Stimulated activated CD4-positive, alpha-beta T cell treated with anti-CD3 and anti-CD28 coated beads, Interleukin-4, amount 100 ng/mL, for 1 hour (primary cell): ENCODE measurements around the gene KDM8.

Experiments used
- DNase-seq: peaks from one replicate; pipeline ENCODE4 v3.0.0-alpha.2; 2020

The KDM8 gene

DNA sequence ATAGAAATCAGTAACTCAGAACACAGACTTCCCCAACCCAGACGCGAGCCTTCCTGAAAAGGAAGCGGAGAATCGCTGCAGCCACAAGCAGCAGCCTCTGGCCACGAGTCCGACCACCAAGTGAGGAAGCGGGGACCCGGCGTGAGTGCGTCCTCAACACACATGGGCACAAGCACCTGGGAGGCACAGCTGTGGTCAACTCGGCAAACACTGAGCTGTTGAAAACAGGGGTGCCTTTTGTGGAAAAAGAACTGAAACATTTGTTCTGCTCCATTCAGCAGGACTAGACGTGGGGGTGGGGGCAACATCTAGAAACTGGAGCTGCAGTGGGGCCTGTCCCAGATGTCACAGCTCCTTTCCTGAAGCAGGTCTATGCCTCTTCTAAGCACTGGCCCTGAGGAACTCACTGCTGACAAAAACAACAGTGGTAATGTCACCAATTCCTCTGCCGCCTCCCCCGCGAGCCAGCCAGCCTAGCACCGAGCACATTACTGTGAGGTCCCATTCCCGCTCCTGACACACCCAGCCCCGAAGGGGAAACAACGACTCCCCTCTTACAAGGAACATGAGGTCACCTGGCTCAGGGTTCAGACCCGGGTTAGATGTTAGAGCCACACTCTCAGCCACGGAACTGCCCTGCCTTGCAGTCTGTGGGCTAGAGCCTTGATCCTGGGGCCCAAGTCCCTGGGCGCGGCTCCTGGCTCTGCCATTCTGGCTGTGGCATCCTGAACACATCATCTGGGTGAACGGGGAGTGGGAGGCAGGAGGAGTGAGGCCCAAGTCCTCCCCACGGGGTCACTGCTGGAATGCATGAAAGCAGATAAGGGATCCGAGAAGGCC is 29.0 kb downstream of the KDM8 start:
- peak; percentile 52 for DNase-seq

DNA sequence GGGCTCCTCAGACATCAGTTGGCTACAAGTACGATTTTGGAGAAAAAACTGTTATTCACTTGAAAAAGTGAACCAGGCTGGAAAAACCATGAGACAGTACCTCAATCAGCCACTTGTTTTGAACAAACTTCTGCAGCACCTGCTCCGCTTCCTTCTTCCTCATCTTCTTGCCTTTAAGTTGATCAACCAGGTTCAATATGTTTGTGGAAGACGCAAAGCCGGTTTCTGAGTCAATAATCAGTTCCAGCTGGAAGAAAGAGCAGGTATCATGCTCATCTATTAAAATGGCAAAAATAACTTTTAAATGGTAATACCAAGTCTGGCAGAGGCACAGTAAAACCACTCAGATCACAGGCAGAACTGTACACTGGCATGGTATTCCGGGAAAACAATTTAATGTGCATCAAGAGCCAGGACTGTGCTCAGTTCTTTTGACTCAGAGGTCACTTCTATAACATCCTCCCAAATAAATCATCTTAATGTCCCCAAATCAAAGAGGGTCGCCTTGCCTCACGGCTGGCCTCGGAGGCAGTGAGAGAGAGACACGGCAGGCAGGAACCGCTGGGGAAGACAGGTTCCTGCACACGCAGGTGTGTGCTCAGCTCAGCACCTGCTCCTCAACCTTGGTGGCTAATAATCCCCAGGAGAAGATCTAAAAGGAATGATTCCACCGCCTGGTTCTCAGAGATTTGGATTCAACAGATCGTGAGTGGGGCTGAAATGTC is 29.7 kb downstream of the KDM8 start:
- DNase-seq: no peak

DNA sequence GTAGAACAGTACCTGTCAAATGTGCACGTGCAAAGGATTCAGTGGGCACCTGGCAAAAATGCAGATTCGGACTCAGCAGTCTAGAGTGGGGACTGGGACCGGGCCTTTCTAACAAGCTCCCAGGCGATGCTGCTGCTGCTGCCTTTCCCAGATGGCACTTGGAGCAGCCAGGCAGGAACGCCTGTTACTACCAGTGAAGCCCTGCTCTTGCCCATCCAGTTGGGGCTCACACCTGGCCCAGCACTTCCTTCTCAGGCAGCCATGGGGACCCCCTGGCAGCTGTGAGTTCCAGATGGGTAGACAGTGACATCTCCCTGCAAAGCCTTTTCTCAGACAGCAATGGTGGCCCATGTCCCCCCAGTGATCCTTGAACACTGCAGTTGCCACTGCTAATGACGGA is 30.4 kb downstream of the KDM8 start:
- no peak for DNase-seq

DNA sequence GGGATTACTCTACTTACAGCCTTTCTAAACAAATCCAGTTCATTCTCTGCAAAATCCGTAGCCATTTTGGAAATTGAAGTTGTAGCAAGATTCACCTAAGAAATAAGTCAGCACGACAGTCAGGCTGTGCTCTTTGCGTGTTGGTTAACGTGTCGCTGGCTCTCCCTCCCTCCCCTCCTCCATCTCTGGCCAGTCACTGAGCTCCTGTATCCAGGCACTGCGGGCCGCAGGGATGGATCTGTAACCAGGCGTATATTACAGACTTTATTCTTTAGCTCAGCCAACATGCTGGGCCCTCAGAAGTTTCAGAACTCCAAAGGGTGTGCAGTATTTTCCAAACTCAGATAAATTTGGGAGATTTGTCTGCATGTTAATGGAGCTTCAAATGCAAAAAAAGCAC is 30.8 kb downstream of the KDM8 start:
- DNase-seq: no peak

DNA sequence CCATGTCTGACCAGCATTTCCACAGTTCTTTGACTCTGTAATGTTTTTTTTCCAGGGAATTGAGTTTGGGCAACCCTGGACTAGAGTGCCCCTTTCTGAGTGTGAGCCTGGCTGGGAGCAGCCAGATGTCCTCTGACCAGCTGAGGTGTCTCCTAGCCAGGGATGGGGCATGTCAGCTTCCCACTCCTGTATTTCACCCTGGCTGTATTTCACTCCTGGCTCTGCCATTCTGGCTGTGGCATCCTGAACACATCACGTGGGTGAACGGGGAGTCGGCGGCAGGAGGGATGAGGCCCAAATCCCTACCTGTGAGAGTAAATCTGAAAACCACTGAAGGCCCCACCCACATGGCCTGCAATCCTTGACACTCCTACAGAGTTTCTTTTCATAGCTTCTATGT is 31.3 kb downstream of the KDM8 start:
- DNase-seq: no peak

DNA sequence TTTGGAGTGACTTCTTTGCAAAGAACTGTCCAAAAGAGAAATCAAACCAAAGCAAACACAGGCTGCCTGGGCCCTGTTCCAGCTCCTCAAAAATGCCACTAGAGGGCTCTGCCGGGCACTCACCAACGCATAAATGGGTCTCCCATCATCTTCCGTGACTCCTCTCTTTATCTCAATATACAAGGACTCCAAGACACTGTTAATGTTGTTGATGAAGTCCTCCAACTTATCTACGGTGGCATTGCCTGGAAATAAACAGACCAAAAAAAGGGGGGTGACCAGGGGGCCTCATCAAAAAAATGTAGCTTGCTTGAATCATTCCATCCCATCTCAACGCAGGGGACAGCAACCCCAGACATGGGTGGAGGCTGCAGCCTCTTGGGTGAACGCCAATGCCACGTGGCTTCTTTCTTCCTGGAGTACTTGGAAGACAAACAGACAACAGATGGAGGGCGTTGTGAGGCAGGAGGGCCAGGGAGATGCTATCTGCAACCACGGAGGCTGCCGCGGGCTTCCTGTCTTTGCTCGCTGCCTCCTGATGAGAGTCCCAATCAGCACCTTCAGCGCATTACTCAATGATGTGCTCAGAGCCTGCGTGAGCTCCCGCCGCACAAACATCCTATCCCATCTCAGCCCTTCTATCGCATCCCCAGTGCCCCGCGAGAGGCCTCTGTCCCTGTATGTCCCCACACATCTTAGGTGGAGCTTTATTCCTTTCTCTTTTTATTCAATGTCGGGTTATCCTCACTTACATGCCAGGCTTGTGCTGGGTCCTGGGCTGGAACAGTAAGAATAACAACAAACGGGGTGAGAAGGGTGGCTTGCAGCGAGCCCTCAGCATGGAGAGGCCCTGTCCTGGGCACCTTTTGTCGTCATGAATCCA is 32.0 kb downstream of the KDM8 start:
- DNase-seq: peak; percentile 68

DNA sequence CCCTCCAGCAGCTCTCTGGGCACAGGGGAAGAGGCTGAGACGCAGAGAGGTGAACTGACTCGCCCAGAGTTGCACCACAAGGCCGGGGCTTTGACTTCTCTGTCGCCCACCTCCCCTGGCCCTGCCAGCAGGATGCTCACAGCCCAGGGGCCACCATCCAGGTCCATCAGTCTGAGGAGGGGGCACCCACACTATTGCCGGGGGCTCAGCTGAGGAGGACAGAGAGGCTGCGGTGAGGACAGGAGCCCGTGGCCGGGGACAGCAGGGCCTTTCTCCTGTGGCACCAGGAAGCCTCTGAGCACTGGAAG is 32.6 kb downstream of the KDM8 start:
- no peak for DNase-seq

DNA sequence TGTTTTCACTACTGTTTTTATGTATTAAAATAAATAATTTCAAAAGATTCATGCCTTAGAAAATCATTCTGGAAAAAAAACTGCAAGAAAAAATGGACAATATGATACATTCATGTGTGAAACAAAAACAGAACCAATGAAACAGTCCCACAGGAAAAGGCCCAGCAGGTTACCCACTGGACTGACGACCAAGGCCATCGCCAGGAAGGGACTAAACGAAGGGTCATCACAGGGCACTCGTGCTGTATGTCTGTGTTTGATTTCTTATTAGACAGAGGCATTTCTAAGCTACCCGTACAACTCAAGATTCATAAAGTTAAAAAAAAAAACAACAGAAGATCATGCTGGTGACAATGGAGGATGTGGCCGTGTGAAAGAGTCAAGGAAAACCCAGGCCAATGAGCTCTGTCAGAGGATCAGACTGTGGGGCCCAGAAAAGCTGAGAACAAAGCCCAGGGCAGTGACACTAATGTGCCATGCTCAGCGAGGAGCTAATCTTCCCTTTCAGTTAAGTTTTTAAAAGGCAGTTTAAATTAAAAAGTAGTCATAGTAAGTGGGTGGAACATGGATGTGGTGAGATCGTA is 33.4 kb downstream of the KDM8 start:
- no peak for DNase-seq

DNA sequence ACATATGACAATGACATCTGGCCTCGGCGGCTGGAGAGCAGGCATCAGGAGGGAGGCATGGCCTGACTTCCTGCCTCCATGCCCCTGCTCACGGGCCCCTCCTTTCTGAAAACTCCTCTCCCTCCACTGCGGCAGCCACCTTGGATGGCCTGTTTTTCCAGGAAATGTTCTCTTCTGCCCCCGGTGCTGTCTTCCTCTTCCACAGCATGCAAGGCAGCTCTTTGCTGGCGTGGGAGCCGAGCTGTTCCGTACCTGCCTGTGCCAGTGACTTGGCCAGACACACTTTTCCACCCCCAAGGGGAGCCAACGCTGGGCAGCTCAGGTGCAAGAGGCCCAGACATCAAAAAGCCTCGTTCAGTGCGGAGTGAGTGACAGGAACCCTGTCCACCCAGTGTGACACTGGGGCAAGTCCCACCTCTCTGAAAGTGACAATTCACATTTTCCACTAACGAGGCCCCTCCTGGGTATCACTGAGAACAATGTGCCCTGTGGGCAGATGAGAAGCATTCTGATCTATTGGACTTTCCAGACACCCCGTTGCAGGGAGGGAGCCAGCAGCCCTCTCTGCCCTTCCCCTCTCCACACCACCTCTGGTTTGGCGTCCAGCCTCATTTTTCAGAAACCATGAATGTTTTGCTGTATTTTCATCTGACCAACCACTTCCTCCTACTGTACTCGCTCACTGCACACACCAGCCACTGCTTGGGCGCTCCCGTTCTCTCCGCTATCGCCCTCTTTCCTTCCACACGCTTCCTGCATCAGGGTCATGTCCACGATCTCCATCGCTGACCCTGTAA is 34.1 kb downstream of the KDM8 start:
- peak; percentile 76 for DNase-seq

DNA sequence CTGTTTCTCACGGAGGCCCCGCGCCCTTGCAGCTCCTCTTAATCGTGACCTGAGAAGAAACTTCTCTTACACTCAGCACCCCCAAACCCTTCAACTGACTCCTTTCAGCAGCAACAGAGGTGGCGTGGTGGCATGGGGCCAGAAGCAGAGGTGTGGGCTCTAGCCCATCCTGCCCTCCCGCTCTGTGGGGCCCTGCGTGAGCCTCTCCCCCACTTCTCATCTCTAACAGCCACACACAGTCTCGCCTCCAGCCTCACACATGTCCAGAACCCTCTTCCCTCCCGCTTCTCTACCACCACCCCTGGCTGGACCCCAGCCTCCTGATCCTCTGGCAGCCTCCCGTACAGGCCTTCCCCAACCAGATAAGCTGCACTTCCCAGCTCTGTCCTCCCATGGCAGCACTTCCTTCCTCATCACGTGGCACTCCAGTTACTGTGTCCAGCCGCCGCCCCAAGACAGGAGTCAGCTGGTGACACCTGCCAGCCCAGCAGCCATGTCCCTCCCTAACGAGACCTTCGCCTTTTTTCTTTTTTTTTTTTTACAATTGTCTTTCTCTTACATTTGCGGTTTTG is 34.8 kb downstream of the KDM8 start:
- DNase-seq: peak; percentile 57

DNA sequence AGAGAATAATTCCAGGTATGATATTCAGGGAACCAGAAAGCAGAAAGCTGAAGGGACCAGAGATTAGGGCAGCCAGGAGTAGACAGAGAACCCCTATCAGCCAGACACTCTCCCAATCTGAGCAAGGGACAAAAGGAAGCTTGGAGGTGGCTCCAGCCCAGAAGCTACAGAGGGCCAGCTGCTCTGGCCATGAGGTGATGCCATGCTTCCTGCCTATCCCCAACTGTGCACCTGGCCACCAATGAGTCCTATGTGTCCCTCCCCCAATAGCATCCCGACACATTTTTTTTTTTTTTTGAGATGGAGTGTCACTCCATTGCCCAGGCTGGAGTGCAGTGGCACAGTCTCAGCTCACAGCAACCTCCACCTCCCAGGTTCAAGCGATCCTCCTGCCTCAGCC is 35.3 kb downstream of the KDM8 start:
- no peak for DNase-seq

DNA sequence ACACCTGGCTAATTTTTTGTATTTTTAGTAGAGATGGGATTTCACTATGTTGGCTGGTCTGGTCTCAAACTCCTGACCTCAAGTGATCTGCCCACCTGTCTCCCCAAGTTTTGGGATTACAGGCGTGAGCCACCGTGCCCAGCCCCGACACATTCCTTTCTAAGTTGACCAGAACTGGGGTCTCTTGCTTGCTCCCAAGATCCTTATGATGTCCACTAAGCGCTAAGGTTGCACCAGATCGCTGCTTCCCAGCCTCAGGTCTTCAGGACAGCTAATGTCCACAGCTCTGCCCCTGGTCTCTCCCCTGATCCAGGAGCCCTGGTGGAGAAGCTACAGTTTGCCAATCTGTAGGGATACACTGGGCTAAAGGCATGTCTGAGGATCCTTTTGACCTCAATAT is 35.7 kb downstream of the KDM8 start:
- no peak for DNase-seq

DNA sequence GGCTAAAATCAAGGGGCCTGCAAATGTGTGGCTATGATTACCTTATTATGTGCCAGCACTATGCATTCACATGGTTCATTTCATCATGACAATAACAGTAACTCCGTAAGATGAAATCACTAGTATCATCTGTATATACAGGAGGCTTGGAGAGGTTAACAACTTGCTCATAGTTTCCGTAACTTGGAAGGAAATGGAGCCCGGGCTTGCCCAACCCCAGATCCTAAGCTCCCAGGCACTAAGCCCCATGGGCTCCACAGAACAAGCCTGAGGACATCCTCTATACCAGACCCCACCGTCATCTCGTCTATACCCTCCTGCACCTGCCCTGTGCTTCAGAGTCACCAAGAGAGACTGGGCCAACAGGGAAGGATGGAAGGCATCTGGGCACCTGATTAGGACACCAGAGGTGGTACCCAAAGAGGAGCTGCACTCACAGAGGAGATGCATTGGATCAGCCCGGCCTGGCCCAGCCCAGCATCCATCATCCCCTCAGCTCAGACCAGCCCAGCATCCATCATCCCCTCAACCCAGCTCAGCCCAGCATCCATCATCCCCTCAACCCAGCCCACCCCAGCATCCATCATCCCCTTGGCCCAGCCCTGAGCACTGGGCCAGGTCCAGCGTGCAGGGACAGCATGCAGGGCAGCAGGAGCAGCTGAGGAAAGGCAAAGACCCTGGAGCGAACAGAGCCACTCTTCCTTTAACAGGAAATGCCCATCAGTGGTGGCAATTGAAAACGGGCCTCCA is 36.8 kb downstream of the KDM8 start:
- DNase-seq: no peak

DNA sequence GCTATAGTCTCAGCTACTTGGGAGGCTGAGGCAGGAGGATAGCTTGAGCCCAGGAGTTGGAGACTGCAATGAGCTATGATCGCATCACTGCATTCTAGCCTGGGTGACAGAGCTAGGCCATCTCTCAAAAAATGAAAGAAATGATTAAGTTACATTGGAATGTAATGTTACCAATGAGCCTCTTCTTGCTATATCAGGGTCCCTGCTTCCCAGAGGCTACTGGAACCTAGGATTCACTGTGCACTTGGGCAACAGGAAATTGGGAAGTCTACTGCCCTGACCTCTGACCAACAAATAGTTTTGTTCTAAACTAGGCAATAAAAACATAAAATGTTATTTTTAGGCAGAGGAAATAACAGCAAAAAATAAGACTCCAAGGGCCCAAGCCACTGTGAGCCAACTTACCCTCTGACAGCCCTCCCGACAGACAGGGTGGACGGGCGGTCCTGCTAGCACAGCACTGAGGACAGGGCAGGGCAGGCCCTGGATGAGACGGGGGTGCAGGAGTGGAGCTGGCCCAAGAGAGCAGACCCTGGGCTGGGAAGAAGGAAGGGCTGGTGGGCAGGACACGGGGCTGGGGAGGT is 37.7 kb downstream of the KDM8 start:
- DNase-seq: no peak

DNA sequence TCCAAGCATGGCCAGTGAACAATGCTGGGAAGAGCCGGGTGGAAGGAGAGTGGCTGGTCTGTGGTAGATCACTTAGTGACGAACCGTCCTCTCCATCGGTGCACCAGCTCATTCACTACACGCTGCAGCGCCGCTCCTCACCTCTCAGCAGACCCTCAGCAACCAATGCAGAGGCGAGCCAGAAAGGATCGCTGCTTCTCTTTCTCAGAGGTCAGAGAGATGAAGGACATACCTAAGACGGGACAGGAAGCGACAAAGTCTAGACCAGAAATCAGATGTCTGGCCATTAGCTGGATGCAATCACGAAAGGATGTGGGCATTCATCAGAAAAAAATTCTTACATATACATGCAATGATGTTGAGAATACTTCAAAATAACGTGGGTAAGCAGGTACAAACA is 38.3 kb downstream of the KDM8 start:
- DNase-seq: no peak

DNA sequence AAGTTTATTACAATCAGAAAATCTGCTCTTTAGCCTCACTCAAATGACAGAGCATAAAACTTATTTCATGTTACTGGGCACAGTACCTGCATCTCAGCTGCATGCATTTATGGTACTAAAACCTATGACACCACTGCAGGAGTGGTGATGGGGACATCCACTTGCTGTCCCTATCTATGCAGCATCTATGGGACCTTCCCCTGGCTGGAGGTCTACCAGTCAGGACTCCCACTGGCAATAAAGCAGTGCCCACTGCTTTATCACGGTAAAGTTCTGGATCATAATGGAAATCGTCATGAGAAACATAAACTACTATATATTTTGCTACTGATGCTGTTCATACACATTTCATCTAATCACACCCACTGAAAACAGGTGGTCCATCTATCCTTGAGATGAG is 39.1 kb downstream of the KDM8 start:
- no peak for DNase-seq

DNA sequence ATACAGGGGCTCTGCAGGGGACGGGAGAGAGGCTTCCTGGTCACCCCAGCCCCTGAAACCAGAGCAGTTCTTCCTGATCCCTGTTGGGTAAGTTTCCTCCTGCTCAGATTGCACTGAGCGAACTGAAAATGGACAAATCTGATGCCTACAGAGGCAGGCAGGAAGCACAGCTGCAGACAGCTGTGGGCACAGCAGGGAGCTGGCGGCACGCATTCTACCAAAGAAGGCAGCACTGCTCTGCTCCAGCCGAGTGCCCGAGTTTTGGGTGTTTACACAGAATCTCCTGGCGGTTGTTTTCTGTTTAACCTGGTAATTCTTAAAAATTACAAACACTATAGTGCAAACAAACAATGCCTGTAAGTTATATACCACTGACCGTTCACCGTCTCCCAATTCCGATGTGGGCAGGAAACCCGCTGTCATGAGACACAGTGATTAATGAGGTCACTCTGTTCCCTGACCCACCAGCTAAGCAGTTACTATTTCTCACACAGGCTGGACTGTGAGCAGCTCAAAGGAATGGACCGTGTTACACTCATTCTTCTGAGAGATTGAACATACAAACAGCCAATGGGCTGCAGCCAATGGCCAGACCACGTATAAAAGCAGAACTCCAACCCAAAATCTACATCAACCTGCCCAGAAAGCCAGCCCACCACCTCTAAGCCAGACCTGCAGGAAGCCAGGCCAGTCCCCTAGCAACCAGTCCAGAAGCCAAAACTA is 39.7 kb downstream of the KDM8 start:
- DNase-seq: no peak

DNA sequence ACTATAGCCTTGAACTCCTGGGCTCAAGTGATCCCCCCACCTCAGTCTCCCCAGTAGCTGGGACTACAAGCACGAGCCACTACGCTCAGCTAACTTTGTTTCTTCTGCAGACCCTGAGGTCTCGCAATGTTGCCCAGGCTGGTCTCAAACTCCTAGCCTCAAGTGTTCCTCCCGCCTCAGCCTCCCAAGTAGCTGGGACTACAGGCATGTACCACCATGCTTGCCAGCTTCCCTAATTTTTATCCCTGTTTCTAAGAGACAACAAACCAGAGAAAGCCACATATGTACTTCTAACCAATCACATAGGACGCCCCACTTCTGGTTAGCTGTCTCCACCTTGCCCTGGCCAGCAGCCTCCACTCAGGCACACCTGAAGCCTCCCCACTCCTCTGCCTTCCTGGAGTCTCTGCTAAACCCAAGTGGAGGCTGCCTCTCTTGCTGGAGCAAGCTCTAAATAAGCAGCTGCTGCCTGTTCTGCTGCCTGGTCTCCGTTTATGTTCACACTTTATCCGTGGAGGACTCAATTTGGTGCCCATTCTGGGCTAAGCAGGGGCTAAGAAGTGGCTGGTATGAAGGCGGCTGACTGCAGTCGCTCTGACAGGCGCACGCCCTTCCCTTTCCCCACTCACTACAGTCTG is 40.5 kb downstream of the KDM8 start:
- no peak for DNase-seq

DNA sequence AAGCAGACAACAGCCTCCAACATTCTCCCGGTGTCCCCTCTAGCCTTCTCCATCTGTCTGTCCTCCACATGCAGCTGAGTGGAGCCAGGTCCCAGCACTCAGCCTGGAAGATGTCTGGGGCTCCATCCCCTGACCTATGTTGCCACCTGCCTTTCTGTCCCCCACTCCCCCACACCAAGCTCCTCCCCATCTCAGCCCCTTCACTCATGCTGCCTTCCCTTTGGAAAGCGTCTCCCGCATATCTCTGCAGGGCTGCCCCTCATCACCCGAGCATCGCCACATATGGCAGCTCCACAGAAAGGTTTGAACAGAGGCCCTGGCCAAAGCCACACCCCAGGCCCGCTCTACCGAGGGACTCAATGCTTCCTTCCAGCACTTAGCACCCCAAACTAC is 41.0 kb downstream of the KDM8 start:
- no peak for DNase-seq
